Fibroblast of villous mesenchyme (primary cell): ENCODE data around the gene HECW1. TPM values are rescaled to one million over a fixed set of nuclear protein-coding genes. Genes with fewer than 3 reads are reported as not detected.

Source experiments
- DNase-seq: peaks from one replicate; pipeline ENCODE4 v3.0.0-alpha.2; 2010; ENCODE audit warnings: low read depth
- H3K4me3 ChIP-seq: 2 replicates; pipeline ENCODE4 v1.5.1; 2011; ENCODE audit warnings: low read depth, mild to moderate bottlenecking, low read length
- total RNA-seq: library from RNA; depleted of rRNA; stranded (reverse); fragments of >200 nt; gene quantifications from 2 replicates; pipeline ENCODE4 v1.2.3, GENCODE V29; 2012
- TF ChIP-seq, protein P1 (sequence below): IDR thresholded peaks from 2 replicates; pipeline ENCODE4 v1.5.1; 2012; ENCODE audit warnings: low read depth, mild to moderate bottlenecking, low read length; ENCODE audit not compliant: insufficient read depth

The HECW1 gene
- total RNA-seq, 1 donor = 1.7 TPM

DNA sequence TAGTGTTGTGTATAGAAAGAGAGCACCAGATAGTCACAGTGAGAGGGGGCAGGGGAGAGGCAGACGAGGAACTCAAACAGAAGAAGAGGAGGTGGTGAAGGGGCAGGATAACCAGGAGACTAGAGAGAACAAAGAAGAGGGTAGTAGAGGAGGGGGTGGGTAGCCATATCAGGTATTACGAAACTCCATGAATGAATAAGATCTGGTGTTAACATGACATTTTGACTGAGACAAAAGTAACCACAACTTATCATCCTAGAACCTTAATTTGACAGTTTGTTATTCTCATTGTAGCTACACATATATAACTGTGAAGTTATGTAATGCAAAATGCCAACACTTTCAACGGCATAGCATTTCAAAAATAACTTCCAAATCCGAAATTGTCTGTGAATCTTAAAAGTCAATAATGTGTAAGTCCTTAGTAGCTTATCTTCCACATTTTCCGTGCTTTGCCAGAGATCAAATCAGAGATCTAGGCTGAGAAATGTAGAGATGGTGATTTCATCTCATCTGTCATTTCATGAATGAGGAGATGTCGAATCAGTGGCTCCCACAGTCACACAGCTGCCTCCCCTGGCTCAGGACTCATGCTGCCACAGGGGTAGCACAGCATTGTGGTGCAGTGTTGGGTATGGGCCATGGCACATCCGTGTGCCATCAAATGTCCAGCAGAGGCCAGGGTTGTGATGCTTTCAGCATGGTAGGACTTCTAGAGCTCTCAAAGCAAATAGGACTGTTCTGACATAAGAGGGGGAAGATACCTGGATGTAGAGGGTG is 202.1 kb downstream of the HECW1 start:
- TF ChIP-seq, protein P1, sequence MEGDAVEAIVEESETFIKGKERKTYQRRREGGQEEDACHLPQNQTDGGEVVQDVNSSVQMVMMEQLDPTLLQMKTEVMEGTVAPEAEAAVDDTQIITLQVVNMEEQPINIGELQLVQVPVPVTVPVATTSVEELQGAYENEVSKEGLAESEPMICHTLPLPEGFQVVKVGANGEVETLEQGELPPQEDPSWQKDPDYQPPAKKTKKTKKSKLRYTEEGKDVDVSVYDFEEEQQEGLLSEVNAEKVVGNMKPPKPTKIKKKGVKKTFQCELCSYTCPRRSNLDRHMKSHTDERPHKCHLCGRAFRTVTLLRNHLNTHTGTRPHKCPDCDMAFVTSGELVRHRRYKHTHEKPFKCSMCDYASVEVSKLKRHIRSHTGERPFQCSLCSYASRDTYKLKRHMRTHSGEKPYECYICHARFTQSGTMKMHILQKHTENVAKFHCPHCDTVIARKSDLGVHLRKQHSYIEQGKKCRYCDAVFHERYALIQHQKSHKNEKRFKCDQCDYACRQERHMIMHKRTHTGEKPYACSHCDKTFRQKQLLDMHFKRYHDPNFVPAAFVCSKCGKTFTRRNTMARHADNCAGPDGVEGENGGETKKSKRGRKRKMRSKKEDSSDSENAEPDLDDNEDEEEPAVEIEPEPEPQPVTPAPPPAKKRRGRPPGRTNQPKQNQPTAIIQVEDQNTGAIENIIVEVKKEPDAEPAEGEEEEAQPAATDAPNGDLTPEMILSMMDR = no peak
- H3K4me3 ChIP-seq = no peak overlapping the region
- DNase-seq = no peak

DNA sequence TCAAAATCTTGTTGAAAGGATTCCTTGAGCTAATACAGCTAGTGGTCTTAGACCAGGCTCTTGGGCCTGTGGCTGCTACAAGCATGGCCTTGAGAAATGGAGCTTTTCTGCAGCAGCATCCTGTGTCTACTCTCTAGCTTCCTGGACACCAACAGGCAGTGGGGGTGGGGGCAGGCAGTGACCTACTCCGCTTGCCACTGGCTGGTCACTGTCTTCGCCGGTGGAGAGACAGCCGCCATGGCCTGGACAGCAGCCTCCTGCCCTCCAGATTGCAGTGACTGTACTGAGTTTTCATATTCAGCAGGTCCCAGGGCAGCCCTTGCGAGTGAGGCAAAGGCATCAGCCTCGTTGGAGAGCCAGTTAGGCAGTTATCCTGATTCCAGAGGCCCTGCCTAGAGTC is 204.6 kb downstream of the HECW1 start:
- no peak overlapping the region for H3K4me3 ChIP-seq
- no peak for DNase-seq
- TF ChIP-seq, protein P1 = no peak

DNA sequence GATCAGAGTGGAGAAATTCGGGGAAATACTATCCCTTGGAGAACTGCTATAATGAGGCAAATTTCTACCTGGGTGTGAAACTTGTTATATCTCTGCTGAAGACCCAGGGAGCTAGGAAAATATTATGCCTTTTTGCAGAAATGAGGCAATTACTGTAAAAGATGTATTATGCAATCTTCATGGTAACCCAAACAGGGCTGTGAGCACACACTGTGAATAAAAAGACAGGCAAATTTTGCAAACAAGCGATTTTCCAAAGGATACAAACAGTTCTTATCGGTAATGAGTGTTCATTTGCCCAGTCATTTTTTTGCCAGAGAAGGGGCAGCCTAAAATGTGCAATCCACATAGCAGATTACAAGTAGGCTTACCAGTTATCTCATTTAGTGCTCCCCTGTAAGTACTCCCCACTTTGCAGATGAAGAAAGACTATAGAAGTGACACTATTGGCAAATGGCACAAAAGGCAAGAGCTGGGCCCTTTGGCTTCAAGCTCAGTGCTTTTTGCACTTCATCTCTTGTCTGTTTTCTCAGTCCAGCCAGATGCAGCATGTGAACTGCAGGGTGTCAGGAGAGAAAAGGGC is 205.8 kb downstream of the HECW1 start:
- TF ChIP-seq, protein P1 = no peak
- no peak overlapping the region for H3K4me3 ChIP-seq
- DNase-seq = peak; percentile 39

DNA sequence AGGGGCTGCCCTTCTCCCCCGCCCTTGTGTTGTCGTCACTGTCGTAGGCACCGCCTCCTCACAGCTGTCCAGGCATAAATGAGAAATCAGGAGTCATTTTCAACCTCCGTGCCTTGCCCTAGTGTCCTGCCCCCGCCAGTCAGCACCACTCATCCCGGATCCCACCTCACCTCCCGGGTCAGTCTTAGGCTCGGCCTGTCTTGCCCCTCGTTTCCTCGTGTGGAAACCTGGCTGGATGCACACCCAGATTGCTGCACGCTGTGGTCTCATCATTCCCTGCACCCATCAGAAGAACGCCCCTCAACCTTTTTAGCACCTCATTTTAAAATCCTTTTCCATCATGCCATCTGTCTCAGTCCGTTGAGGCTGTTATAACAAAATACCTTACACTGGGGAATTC is 213.1 kb downstream of the HECW1 start:
- DNase-seq = no peak
- no peak overlapping the region for H3K4me3 ChIP-seq
- TF ChIP-seq, protein P1 = no peak

DNA sequence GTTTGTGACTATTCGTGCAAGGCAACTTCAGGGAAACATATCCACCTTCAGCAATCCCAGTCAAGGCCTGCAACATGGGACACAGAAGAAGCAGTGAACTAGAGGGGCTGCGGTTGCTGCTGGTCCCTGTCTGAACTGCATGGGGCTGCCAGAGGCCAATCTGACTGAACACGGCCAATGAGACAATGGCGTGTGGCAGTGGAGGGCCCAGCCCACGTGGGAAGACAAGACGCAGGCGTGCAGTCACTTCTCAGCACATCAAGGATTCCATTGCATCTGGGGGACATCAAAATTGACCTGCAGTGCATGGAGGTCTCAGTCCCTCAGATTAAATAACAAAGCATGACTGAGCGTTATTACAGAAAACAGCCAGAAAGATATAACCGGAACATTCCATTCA is 215.9 kb downstream of the HECW1 start:
- H3K4me3 ChIP-seq = no peak overlapping the region
- TF ChIP-seq, protein P1 = no peak
- DNase-seq = no peak

DNA sequence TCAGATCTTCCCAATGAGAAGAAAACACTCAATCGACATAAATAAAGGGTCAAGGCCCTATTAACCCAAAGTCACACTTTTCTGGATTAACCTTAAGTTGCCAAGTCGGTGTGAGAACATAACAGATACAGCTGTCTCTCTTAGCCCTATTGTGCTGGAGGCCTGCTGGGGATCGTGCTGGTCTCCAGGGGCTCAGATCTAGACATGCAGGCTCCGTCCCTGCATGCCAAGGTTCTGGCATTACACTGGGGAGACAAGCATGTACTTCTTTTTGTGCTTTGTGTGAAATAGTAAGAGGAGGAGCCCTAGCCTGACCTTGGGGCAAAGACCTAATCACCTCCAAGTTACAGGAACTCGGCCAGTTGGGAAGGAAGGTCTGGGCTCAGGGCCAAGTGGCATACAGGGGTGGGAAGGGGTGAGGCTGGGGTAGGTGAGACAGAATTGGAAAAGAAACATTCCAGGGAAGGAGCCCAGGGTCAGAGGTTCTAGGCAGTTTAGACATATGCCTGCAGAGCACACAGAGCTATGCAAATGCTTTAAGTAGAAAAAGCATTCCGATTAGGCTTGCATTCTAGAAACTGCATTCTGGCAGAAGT is 216.4 kb downstream of the HECW1 start:
- no peak for DNase-seq
- TF ChIP-seq, protein P1 = no peak
- H3K4me3 ChIP-seq = no peak overlapping the region
